Activated CD4-positive, CD25-positive, alpha-beta regulatory T cell (primary cell): Measurements from ENCODE around the gene MAN1C1.

ENCODE experiments used
- DNase-seq, 4 experiments: peaks; one replicate each; lab custom pipeline; 2025; lab: John Stamatoyannopoulos, UW

The MAN1C1 gene

GRCh38 chr1:25614501-25615171, 2.0 kb upstream of the MAN1C1 start:
- DNase-seq, result no peak

DNA sequence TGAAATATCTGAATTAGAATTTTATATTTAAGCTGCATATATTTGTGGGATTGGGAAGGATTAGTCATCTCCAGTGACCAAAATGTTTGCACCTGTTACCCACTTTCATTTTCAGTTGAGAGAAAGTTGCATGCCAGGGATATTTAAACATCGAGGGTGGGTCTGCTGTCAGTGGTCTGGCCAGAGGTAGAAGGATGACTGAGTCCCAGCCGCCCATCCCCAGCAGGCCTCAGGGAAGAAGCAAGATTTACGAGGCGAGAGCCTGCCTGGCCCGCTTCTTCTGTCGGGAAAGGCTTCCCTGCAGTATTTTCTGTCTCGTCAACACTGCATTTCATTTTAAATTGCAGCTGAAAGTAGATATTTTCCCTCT, 1.4 kb upstream of the MAN1C1 start:
- DNase-seq, result no peak

DNA sequence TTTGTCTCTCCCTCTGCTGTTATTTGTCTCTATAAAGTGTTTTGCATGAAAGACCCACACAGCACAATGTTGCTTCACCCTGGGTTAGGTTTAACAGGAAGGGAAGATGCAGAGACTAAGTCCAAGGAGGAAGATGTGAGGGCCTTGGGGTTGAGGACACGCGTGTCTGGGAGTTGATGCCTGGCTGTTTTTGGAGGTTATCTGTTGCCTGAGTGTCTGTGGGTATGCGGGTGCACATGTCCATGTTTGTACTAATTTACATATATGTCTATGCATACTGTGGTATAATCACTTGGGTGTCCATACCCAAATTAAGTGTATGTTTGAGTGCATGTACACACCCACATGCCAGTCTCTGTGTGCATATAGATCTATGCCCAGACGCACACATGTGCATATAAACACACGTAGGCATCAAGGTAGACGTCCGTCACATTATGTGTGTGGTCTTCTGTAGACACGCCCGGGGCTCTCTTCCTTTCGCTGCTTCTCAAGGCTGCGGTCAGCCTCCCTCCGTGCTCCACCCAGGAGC, 962 bp upstream of the MAN1C1 start:
- no peak for DNase-seq

DNA sequence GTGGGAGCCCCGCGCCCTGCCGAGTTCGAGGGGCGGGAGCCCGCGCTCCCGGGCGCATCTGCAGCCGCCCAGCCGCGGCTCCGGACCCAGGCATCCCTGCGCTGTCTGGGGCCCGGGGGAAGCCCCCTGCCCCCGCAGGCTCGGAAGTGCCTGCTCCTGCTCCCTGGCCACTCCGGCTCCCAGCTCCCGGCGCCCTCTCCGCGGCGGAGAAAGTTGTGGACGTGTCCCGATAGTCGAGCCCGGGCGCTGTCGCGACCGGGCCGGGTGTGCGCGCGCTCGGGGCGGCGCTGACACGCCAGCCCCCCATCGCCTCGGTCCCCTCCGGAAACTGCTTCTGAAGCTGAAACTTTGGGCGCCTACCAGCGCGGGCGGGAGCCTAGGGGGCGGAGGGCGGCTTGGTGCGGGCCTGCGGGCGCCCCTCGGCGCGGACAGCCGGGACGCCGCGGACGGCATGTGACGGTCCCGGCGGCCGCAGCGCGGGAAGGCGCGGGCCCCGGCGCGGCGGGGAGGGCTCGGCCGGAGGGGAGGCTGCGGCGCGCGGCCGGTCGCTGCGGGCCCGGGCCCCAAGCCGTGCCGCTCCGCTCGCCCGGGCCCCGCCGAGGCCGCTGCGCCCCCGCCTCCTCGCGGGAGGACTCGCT, 515 bp downstream of the MAN1C1 start:
- peak in 2 of 4 experiments; percentile 21 to 23 for DNase-seq

DNA sequence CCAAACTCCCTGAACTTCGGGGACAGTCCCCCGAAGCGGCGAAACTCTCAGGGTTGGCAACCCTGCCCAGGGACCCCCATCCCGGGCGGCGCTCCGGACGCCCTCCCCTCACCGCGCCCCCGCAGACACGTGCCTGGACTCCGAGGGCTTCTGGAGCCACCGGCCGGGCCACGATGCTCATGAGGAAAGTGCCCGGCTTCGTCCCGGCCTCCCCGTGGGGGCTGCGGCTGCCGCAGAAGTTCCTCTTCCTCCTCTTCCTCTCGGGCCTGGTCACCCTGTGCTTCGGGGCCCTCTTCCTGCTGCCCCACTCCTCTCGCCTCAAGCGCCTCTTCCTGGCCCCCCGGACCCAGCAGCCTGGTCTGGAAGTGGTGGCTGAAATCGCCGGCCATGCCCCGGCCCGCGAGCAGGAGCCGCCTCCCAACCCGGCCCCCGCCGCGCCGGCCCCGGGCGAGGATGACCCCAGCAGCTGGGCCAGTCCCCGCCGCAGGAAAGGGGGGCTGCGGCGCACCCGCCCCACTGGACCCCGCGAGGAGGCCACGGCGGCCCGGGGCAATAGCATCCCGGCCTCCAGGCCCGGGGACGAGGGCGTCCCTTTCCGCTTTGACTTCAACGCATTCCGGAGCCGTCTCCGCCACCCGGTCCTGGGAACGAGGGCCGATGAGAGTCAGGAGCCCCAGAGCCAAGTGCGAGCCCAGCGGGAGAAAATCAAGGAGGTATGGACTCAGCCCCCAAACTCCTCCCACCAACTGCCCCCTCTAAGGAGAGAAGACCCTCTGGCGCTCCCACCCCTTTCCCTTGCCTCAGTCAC, 1.2 kb downstream of the MAN1C1 start:
- DNase-seq, result no peak

DNA sequence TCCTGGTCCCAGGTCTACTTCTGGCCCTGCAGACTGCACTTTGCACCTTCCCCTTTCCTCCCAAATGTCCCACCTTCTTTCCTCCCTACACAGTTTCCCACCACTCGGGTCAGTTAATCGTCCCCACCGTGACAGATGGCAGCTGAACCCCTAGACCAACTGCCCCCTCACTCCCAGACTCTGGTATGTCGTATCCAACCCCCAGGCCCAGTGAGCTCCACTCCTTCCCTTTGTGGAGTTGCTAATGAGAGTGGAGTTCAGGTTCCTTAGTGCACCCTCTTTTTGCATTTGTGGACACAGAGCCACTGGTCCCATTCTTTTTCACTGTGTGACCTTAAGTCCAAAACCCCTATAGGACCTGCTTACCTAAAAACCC, 1.8 kb downstream of the MAN1C1 start:
- no peak for DNase-seq

- peak in 2 of 4 experiments; percentile 10 to 17 for DNase-seq
Measured at GRCh38 chr1:25619101-25619890, 2.7 kb downstream of the MAN1C1 start.

DNA sequence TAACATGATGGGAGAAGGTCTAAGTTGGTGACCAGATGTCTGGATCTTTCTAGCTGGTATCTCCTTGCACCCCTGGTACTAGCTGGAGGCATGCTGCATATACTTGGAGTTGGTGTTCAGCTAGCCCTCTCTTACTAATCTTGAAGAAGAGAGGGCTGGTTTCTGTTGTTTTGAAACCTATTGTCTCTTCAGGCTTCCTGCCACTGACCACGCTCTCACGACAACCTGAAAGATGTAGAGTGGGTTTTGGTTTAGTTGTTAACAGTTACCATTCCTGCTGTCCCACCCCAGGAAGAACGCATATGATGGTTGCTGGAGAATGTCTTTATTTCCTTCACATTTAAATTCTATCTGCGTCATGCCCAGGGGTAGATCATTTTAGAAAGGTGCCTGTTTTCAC, 3.6 kb downstream of the MAN1C1 start:
- DNase-seq, result no peak

GRCh38 chr1:25620701-25621350, 4.2 kb downstream of the MAN1C1 start:
- no peak for DNase-seq

DNA sequence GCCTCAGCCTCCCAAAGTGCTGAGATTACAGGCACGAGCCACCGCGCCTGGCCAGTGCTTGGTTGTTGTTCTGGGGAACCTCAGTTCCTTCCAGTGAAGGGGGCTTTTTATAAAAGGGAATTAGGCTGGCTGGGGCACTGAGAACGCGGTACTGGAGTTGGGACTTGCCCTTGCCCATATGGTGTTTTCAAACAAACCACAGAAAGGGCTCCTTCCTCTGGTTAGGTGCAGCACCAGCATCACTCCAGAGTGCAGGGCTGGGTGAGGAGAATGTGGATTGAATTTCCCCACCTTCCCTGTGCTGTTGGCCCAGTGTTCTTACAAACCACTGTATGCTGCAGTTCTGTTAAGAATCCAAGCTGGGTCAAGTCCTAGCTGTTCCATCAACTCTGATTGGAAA, 5.3 kb downstream of the MAN1C1 start:
- no peak for DNase-seq

DNA sequence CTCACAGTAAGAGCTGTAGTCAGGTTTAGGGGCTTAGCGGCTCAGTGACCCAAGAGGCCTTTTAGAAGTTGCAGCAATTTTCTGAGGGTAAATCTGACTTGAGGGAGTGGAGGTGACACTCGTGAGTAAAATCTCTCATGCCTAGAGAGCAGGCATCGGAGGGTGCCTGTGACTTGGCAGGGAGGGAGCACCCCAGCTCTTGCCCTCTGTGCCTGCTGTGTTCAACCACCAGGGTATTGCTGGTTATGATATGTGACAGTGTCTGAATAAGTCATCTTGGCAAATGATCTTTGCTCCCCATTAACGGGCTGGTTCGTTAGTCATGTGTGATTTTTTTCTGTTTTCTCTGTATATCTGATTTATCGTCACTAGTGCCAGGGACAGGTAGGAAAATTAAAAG, 5.9 kb downstream of the MAN1C1 start:
- DNase-seq, result no peak

- DNase-seq, result no peak
Measured at GRCh38 chr1:25623007-25623406, 6.4 kb downstream of the MAN1C1 start.

DNA sequence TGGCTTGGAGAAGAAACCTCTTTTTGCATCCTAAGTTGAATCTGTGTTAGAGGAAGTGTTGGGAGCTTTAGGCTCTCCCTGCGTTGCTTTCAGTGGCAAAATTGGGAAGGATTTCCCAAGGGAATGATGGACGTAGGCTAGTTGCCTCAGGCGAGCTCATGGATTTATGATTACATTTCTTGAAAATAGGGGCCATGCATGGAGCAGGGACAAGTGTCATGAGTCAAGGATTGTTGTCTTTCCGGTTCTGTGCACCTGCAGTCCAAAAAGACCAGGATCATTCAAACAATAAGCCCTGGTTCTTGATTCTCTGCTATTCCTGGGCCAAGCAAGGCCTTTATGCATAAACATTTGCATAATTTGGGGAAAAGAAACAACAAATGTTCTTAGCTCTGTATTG, 7.1 kb downstream of the MAN1C1 start:
- DNase-seq, result no peak

GRCh38 chr1:25624156-25624555, 7.6 kb downstream of the MAN1C1 start:
- no peak for DNase-seq

DNA sequence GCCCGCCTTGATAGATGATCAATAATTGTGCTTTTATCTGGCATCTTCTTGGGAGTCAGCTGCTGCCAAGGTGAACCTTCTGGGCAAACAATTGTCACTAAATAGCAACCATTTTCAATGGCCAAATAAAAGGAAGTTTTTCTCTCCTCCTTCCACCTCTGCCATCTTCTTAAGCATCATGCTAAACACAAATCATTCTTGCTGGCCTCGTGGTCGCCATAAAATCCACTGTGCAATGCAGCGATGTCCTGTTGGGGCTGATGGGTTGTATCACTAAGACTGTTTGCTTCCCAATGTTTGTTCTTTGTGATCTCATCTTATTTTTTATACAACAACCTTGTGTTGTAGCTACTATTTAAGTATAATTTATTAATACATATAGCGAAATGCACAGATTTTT, 8.0 kb downstream of the MAN1C1 start:
- DNase-seq, result no peak

DNA sequence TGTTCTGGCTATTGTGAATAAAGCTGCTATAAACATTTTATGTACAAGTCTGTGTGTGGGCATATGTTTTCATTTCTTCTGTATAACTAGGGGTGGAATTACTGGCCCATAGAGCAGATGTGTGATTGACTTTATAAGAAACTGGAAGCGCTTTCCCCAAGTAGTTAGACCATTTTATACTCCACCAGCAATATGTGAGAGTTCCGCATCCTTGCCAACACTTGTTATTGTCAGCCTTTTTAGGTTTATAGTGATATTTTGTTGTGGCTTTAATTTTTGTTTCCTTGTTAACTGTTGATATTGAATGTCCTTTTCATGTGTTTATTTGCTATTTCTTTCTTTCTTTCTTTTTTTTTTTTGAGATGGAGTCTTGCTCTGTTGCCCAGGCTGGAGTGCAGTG, 9.4 kb downstream of the MAN1C1 start:
- DNase-seq, result no peak

GRCh38 chr1:25628741-25629421, 12.3 kb downstream of the MAN1C1 start:
- no peak for DNase-seq

- no peak for DNase-seq
Measured at GRCh38 chr1:25629836-25630235, 13.2 kb downstream of the MAN1C1 start.

DNA sequence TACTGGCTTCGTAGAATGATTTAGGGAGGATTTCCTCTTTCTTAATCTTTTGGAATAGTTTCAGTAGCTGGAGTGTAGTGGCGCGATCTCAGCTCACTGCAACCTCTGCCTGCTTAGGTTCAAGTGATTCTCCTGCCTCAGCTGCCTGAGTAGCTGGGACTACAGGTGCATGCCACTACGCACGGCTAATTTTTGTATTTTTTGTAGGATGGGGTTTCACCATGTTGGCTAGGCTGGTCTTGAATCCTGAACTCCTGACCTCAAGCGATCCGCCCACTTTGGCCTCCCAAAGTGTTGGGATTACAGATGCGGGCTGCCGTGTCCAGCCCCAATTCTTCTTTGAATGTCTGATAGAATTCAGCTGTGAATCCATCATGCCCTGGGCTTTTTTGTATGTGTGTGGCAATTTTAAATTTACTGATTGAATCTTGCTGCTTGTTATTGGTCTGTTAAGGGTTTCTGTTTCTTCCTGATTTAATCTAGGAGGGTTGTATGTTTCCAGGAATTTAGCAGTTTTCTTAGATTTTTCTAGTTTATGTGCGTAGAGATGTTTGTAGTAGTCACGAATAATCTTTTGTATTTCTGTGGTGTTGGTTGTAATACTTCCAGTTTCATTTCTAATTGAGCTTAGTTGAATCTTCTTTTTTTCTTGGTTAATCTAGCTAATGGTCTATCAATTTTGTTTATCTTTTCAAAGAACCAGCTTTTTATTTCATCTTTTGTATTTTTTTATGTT, 15.3 kb downstream of the MAN1C1 start:
- DNase-seq, result no peak

DNA sequence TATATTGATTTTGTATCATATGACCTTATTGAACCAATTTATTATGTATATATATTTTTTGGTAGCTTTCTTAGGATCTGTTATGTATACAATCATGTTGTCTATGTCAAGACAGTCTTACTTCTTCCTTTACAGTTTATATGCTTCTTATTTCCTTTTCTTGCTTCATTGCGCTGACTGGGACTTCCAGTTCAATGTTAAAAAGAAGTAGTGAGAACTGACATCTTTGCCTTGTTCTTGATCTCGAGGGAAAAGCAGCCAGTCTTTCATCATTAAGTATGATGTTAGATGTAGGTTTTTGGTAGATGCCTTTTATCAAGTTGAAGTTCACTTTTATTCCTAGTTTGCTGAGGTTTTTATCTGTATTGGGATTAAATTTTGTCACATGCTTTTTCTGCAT, 17.5 kb downstream of the MAN1C1 start:
- DNase-seq, result no peak
